ENCODE results near the gene ROBO1.
"Not testable (repeated sequence)": the region's sequence is repeated elsewhere in the genome, so short reads cannot be mapped to it uniquely, and the experiment has no call there.

DNA sequence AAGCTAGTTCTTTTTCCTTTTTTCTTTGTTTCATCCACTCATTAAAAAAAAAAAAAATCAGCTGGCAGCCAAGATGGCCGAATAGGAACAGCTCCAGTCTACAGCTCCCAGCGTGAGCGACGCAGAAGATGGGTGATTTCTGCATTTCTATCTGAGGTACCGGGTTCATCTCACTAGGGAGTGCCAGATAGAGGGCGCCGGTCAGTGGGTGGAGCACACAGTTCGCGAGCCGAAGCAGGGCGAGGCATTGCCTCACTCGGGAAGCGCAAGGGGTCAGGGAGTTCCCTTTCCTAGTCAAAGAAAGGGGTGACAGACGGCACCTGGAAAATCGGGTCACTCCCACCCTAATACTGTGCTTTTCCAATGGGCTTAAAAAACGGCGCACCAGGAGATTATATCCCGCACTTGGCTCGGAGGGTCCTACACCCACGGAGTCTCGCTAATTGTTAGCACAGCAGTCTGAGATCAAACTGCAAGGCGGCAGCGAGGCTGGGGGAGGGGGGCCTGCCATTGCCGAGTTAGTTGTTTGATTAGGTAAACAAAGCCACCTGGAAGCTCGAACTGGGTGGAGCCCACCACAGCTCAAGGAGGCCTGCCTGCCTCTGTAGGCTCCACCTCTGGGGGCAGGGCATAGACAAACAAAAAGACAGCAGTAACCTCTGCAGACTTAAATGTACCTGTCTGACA is 1092.5 kb downstream of the ROBO1 start:
- TF ChIP-seq EZH2 (IDR thresholded peaks at IDR 0.05); POLR2AphosphoS5 (IDR thresholded peaks at IDR 0.05; ENCODE audit: borderline replicate concordance, low read depth, low read length); FOXP2 (optimal IDR thresholded peaks at IDR 0.05; ENCODE audit: control extremely low read depth, extremely low read length, insufficient read depth): not testable (repeated sequence)

Data from SK-N-MC (cell line).